DOHH2 (cell line): Measurements from ENCODE around the gene MR1.

Experiments
- CTCF ChIP-seq: fragments of 200-600 bp; sonication (generic); IDR thresholded peaks from one replicate; pipeline ENCODE4 v1.5.1; 2014; ENCODE audit warnings: antibody characterized with exemption, mild to moderate bottlenecking, low read depth, low read length; ENCODE audit not compliant: poor library complexity, severe bottlenecking
- EZH2phosphoT487 ChIP-seq: fragments of 200-600 bp; sonication (generic); IDR thresholded peaks from 2 replicates; pipeline ENCODE4 v1.6.1; 2017; ENCODE audit warnings: borderline replicate concordance, mild to moderate bottlenecking, antibody characterized with exemption, low read length, moderate library complexity, mixed read lengths

GRCh38 chr1:181105134-181106021 lies 71.6 kb downstream of the MR1 start:
- TF ChIP-seq CTCF (no peak), EZH2phosphoT487 (peak; percentile 31; the same call in 1 of the 2 replicates)
